ENCODE results near the gene FASN.

The FASN gene

GRCh38 chr17:82079001-82079677 lies 18.9 kb downstream of the FASN start:
- H3K4me3 ChIP-seq (ENCODE audit: low read length): no peak overlapping the region
- no peak overlapping the region for H2AFZ ChIP-seq (ENCODE audit: low read length)
- H3K4me2 ChIP-seq (ENCODE audit: low read depth, low read length): no peak overlapping the region
- H3K9me2 ChIP-seq (replicated peaks; ENCODE audit: insufficient read depth, low read length): no peaks in the 10 kb centered on the region
- TF ChIP-seq CTCF (IDR thresholded peaks at IDR 0.05; ENCODE audit: low read length): no peak
- TF ChIP-seq EZH2phosphoT487 (IDR thresholded peaks at IDR 0.05; ENCODE audit: low read length): no peak
- no peak for TF ChIP-seq EZH2 (optimal IDR thresholded peaks at IDR 0.05; ENCODE audit: low read depth, low read length)
- no peaks in the 10 kb centered on the region for H4K20me1 ChIP-seq (ENCODE audit: insufficient read depth, low read length)
- no peaks in the 10 kb centered on the region for H3K79me2 ChIP-seq (ENCODE audit: low read length)
- H3K9me3 ChIP-seq (replicated peaks; ENCODE audit: insufficient read depth, low read length): no peaks in the 10 kb centered on the region
- DNase-seq: no peak
- H3F3A ChIP-seq (ENCODE audit: insufficient read depth, low read length): peaks cover 3% of the 10 kb centered on the region; the same call in 1 of the 2 replicates
- no peak overlapping the region for H3K9ac ChIP-seq (ENCODE audit: low read length)
- peaks cover 11% of the 10 kb centered on the region for H3K36me3 ChIP-seq (replicated peaks; ENCODE audit: insufficient read depth, low read length)
- H3K4me1 ChIP-seq (ENCODE audit: low read length): no peaks in the 10 kb centered on the region
- no peaks in the 10 kb centered on the region for H3K27me3 ChIP-seq (replicated peaks; ENCODE audit: insufficient read depth, low read length)
- H3K27ac ChIP-seq (ENCODE audit: low read length): no peak overlapping the region

GRCh38 chr17:82078433-82078832 lies 19.6 kb downstream of the FASN start:
- H3K27ac ChIP-seq (ENCODE audit: low read length): no peak overlapping the region
- H2AFZ ChIP-seq (ENCODE audit: low read length): no peak overlapping the region
- no peaks in the 10 kb centered on the region for H3K4me1 ChIP-seq (ENCODE audit: low read length)
- DNase-seq: no peak
- H3K4me2 ChIP-seq (ENCODE audit: low read depth, low read length): no peak overlapping the region
- H3K27me3 ChIP-seq (replicated peaks; ENCODE audit: insufficient read depth, low read length): no peaks in the 10 kb centered on the region
- no peaks in the 10 kb centered on the region for H3K9me2 ChIP-seq (replicated peaks; ENCODE audit: insufficient read depth, low read length)
- TF ChIP-seq EZH2phosphoT487 (IDR thresholded peaks at IDR 0.05; ENCODE audit: low read length) (no peak), EZH2 (optimal IDR thresholded peaks at IDR 0.05; ENCODE audit: low read depth, low read length) (no peak), CTCF (IDR thresholded peaks at IDR 0.05; ENCODE audit: low read length) (no peak)
- H3K9ac ChIP-seq (ENCODE audit: low read length): no peak overlapping the region
- no peak overlapping the region for H3K4me3 ChIP-seq (ENCODE audit: low read length)
- no peaks in the 10 kb centered on the region for H3K79me2 ChIP-seq (ENCODE audit: low read length)
- H3K36me3 ChIP-seq (replicated peaks; ENCODE audit: insufficient read depth, low read length): peaks cover 8% of the 10 kb centered on the region
- no peaks in the 10 kb centered on the region for H3K9me3 ChIP-seq (replicated peaks; ENCODE audit: insufficient read depth, low read length)
- H4K20me1 ChIP-seq (ENCODE audit: insufficient read depth, low read length): no peaks in the 10 kb centered on the region
- H3F3A ChIP-seq (ENCODE audit: insufficient read depth, low read length): peaks cover 3% of the 10 kb centered on the region; the same call in 1 of the 2 replicates

GRCh38 chr17:82077617-82078358 lies 20.2 kb downstream of the FASN start:
- Histone ChIP-seq H3K9ac (ENCODE audit: low read length) (no peak overlapping the region), H4K20me1 (ENCODE audit: insufficient read depth, low read length) (no peaks in the 10 kb centered on the region), H3K36me3 (replicated peaks; ENCODE audit: insufficient read depth, low read length) (peaks cover 6% of the 10 kb centered on the region), H3K79me2 (ENCODE audit: low read length) (no peaks in the 10 kb centered on the region), H3K27ac (ENCODE audit: low read length) (no peak overlapping the region), H3K4me1 (ENCODE audit: low read length) (no peaks in the 10 kb centered on the region), H3K27me3 (replicated peaks; ENCODE audit: insufficient read depth, low read length) (no peaks in the 10 kb centered on the region), H3K9me2 (replicated peaks; ENCODE audit: insufficient read depth, low read length) (no peaks in the 10 kb centered on the region), H2AFZ (ENCODE audit: low read length) (no peak overlapping the region), H3K4me3 (ENCODE audit: low read length) (no peak overlapping the region), H3K4me2 (ENCODE audit: low read depth, low read length) (no peak overlapping the region), H3F3A (ENCODE audit: insufficient read depth, low read length) (peaks cover 3% of the 10 kb centered on the region; the same call in 1 of the 2 replicates), H3K9me3 (replicated peaks; ENCODE audit: insufficient read depth, low read length) (no peaks in the 10 kb centered on the region)
- TF ChIP-seq CTCF (IDR thresholded peaks at IDR 0.05; ENCODE audit: low read length): no peak
- no peak for TF ChIP-seq EZH2phosphoT487 (IDR thresholded peaks at IDR 0.05; ENCODE audit: low read length)
- TF ChIP-seq EZH2 (optimal IDR thresholded peaks at IDR 0.05; ENCODE audit: low read depth, low read length): no peak
- DNase-seq: no peak

Data from MM.1S (cell line).